Measurements from ENCODE around the gene CHD2.
A peak's percentile ranks its signal among the peaks of the same experiment; 100 is the strongest.

CHD2 gene

DNA sequence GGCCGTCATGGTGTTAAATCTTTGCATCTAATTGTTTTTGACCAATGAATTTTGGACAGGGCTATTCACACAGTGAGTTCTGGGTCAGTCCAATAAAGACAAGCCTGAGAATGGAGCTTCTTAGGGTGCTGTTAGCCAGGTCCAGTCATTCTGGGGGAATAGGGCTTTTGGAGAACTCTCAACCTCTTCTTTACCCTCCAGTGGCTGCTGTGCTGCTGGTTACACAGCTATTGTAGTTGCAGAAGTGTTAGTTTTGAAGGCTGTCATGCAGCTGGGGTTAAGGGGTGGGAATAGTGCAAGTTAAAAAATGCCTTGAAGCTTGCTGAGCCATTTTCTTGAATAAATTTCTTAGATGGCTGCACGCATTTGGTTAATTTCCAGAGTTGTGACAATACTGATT is 89.9 kb downstream of the CHD2 start:
- peak overlapping the region; percentile 25 to 34 (median 29) for H3K27ac Mint-ChIP-seq
- TF ChIP-seq, protein P1, sequence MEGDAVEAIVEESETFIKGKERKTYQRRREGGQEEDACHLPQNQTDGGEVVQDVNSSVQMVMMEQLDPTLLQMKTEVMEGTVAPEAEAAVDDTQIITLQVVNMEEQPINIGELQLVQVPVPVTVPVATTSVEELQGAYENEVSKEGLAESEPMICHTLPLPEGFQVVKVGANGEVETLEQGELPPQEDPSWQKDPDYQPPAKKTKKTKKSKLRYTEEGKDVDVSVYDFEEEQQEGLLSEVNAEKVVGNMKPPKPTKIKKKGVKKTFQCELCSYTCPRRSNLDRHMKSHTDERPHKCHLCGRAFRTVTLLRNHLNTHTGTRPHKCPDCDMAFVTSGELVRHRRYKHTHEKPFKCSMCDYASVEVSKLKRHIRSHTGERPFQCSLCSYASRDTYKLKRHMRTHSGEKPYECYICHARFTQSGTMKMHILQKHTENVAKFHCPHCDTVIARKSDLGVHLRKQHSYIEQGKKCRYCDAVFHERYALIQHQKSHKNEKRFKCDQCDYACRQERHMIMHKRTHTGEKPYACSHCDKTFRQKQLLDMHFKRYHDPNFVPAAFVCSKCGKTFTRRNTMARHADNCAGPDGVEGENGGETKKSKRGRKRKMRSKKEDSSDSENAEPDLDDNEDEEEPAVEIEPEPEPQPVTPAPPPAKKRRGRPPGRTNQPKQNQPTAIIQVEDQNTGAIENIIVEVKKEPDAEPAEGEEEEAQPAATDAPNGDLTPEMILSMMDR (IDR thresholded peaks at IDR 0.05; ENCODE audit: unreplicated experiment in 3 of 3), result no peak
- no peak overlapping the region for H3K4me3 Mint-ChIP-seq
- H3K4me1 Mint-ChIP-seq, result peaks cover 6% of the 10 kb centered on the region
- H3K36me3 Mint-ChIP-seq (ENCODE audit: low read depth), result peaks cover 81% of the 10 kb centered on the region
- H3K27me3 Mint-ChIP-seq (ENCODE audit: low read depth), result no peaks in the 10 kb centered on the region
- no peaks in the 10 kb centered on the region for H3K9me3 Mint-ChIP-seq

DNA sequence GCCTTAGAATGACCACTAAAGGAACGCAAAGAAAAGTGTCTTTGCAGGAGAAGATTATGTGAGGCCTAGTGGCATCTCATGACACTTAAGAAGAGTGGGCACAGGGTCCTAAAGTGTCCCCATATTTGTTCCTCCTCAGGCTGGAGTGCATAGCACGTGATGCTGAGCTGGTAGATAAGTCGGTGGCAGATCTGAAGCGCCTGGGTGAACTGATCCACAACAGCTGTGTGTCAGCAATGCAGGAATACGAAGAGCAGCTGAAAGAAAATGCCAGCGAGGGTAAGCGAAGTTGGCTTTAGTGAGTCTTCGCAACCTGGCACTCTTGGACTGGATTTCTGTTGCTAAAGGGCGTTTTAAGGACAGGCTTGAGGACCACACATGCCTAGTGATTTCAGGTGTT is 92.6 kb downstream of the CHD2 start:
- Mint-ChIP-seq H3K27me3 (ENCODE audit: low read depth) (no peaks in the 10 kb centered on the region), H3K9me3 (no peaks in the 10 kb centered on the region), H3K4me3 (no peak overlapping the region), H3K27ac (no peak overlapping the region), H3K4me1 (peaks cover 6% of the 10 kb centered on the region), H3K36me3 (ENCODE audit: low read depth) (peaks cover 87% of the 10 kb centered on the region)
- TF ChIP-seq, protein P1 (IDR thresholded peaks at IDR 0.05; ENCODE audit: unreplicated experiment in 3 of 3), result no peak

DNA sequence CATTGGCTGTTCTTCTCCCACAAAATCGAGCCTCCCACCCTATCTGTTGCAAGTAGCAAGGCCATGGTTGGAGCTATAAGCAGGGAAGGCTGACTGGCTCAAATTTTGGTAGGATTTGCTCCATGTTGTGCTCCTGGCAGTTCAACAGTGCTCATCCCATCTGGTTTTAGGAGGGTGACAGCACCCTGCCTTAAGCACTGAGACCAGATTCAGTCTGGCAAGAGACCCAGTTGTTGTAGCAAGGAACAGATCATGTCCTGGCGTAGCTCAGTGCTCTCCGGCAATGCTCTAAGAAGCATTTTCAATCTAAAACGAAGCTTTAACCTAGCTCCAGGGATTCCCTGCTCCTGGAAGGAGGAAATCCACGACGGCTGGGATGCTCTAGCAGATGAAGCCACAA is 97.7 kb downstream of the CHD2 start:
- H3K4me3 Mint-ChIP-seq, result no peak overlapping the region
- H3K27me3 Mint-ChIP-seq (ENCODE audit: low read depth), result no peaks in the 10 kb centered on the region
- no peaks in the 10 kb centered on the region for H3K9me3 Mint-ChIP-seq
- H3K27ac Mint-ChIP-seq, result no peak overlapping the region
- peaks cover 89% of the 10 kb centered on the region for H3K36me3 Mint-ChIP-seq (ENCODE audit: low read depth)
- TF ChIP-seq, protein P1 (IDR thresholded peaks at IDR 0.05; ENCODE audit: unreplicated experiment in 3 of 3), result no peak
- H3K4me1 Mint-ChIP-seq, result peaks cover 1% of the 10 kb centered on the region

DNA sequence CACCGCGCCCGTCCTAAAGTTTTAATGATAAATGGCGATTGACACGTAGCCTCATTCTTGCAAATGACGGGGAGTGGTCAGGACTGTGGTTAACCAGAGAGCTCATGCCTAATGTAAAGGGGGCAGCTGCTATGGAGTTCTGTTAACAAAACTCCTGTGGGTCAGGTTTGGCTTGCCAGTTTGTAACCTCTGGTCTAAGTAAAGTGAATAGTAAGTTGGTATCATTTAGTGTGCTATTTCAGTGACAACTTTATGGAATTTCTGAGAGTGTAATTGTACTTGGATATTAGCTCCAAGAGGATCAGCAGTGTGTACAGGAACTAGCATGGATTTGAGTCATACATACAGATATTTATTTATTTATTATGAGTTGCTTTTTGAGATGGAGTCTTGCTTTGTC is 101.0 kb downstream of the CHD2 start:
- no peaks in the 10 kb centered on the region for H3K4me1 Mint-ChIP-seq
- TF ChIP-seq, protein P1 (IDR thresholded peaks at IDR 0.05; ENCODE audit: unreplicated experiment in 3 of 3), result no peak
- no peak overlapping the region for H3K4me3 Mint-ChIP-seq
- no peaks in the 10 kb centered on the region for H3K9me3 Mint-ChIP-seq
- H3K27ac Mint-ChIP-seq, result no peak overlapping the region
- no peaks in the 10 kb centered on the region for H3K27me3 Mint-ChIP-seq (ENCODE audit: low read depth)
- peaks cover 95% of the 10 kb centered on the region for H3K36me3 Mint-ChIP-seq (ENCODE audit: low read depth)

DNA sequence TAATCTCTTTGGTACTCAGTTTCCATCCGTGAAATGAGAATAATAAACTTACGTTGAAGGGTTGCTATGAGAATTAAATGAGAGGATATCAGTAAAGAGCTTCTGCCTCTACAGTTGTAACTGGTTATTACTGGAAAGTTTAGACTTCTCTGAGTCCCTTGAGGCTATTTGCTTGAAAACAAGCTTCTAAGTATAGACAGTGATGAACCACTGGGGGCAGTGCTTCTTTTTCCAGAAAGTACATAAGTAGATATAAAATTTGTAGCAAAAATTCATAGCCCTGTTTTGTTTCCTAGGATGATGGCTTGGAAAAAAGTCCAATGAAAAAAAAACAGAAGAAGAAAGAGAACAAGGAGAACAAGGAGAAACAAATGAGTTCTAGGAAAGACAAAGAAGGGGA is 101.8 kb downstream of the CHD2 start:
- Mint-ChIP-seq H3K27ac (peak overlapping the region in 2 of 3 experiments; percentile 24 to 35), H3K27me3 (ENCODE audit: low read depth) (no peaks in the 10 kb centered on the region), H3K36me3 (ENCODE audit: low read depth) (peaks cover 95% of the 10 kb centered on the region), H3K4me3 (no peak overlapping the region), H3K4me1 (no peaks in the 10 kb centered on the region), H3K9me3 (no peaks in the 10 kb centered on the region)
- TF ChIP-seq, protein P1 (IDR thresholded peaks at IDR 0.05; ENCODE audit: unreplicated experiment in 3 of 3), result no peak

DNA sequence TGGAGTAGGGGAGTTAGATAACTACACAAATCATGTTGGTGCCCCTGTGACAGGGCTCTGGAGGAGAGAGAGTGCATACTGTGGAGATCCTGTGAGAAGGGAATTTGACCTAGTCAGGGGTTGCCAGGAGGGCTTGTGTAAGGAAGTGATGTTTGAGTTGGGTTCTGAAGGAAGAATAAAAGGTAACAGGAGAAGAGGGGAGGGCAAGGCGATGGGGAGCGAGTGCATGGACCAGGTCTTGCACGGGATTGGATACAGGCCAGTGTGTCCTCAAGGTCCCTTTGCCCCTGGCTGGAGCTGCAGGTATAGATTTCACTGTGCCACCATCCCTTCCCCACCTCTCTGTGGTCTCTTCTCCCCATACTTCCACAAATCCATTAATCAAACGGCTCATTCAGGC is 105.0 kb downstream of the CHD2 start:
- H3K36me3 Mint-ChIP-seq (ENCODE audit: low read depth), result peaks cover 90% of the 10 kb centered on the region
- H3K4me1 Mint-ChIP-seq, result no peaks in the 10 kb centered on the region
- TF ChIP-seq, protein P1 (IDR thresholded peaks at IDR 0.05; ENCODE audit: unreplicated experiment in 3 of 3), result no peak
- no peak overlapping the region for H3K4me3 Mint-ChIP-seq
- H3K9me3 Mint-ChIP-seq, result no peaks in the 10 kb centered on the region
- peak overlapping the region in 1 of 3 experiments; percentile 59 for H3K27ac Mint-ChIP-seq
- H3K27me3 Mint-ChIP-seq (ENCODE audit: low read depth), result no peaks in the 10 kb centered on the region
